Stimulated activated CD8-positive, alpha-beta memory T cell treated with anti-CD3 and anti-CD28 coated beads, Interleukin-15, amount 100 ng/mL, for 24 hours (primary cell): ENCODE results near the gene ZNF786.
"Not testable (repeated sequence)": the region's sequence is repeated elsewhere in the genome, so short reads cannot be mapped to it uniquely, and the experiment has no call there.

Experiments
- DNase-seq: peaks from one replicate; pipeline ENCODE4 v3.0.0-alpha.2; 2020; ENCODE audit warnings: low read depth

ZNF786 gene, protein sequence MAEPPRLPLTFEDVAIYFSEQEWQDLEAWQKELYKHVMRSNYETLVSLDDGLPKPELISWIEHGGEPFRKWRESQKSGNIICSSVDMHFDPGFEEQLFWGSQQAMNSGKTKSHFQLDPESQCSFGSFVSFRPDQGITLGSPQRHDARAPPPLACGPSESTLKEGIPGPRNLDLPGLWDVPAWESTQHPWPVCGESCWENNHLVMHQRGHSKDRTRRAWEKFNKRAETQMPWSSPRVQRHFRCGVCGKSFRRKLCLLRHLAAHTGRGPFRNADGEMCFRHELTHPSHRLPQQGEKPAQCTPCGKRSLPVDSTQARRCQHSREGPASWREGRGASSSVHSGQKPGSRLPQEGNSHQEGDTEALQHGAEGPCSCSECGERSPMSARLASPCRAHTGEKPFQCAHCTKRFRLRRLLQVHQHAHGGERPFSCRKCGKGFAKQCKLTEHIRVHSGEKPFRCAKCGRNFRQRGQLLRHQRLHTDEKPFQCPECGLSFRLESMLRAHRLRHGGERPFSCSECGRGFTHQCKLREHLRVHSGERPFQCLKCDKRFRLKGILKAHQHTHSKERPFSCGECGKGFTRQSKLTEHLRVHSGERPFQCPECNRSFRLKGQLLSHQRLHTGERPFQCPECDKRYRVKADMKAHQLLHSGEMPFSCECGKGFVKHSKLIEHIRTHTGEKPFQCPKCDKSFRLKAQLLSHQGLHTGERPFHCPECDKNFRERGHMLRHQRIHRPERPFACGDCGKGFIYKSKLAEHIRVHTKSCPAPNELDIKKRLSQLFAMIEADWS

DNA sequence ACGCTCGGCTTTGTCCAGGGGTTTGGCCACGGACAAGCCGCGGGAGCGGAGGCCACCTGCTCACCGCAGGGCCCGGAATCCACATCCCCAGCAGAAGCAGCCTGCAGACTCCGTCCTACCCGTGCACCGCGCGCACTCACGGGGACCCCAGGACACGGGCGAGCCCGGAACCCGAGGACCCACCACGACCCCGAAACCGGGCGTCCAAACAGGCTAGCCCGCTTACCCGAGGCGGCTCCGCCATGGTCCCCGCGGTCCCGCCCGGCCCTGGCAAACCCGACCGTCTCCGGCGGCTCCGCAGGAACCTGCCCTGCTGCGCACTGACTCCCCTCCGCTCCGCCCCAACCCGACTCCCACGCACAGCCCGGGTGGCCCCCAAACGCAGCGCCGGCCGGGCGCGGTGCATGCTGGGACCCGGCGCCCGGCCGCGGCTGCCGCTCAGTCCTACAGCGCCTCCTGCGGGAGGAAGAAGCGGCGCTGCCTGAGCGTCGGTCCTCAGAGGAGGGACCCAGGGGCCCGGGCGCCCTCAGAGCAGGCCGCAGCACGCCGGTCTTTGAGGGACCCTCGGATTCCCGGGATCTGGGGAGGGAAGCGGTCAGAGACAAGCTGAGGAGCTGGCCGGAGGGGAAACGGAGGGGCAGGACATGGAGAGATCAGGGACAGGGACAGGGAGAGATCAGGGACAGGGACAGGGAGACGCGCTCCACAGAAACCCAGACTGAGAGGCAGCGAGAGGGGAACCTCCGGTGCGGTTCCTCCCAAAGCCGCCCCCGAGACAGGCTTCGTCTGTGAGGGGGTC, at the start of gene ZNF786:
Gene ZNF786 (minus strand): TSS at position 322 of the 799 bp plus-strand sequence. CDS start 78 bp downstream, at position 244.
- peak; percentile 82 for DNase-seq

- no peak for DNase-seq
Measured at GRCh38 chr7:149136118-149136517, 45.6 kb upstream of the ZNF786 start.

GRCh38 chr7:149133028-149133710, 42.7 kb upstream of the ZNF786 start:
- no peak for DNase-seq

DNA sequence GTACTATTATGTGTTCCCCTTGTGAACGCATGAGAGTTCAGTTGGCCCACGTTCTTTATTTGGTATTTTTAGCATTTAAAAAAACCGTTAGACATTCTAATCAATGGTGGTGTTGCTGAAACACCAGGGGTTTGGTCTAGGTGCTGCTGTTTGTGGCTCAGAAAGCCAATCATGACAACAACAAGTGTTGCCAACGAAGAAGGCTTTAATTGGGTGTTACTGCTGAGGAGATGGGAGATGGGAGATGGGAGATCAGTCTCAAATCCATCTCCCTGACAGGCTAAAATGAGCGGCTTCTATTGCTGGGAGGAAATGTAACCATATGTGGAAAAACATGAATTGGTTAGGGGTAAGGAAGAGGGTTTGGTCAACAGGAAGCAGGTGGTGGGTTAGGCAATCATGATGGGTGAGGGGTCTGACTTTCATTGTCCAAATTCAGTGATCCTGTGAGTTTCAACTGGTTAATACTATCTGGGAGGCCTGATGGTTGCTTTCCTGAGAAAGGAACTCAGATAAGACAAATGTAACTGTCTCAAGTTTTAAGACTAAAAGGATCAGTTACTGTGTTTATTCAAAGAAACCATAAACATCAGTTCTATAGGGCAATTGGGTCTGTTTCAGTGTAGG, 40.2 kb upstream of the ZNF786 start:
- no peak for DNase-seq

GRCh38 chr7:149126662-149127266, 36.2 kb upstream of the ZNF786 start:
- DNase-seq, result peak; percentile 48

DNA sequence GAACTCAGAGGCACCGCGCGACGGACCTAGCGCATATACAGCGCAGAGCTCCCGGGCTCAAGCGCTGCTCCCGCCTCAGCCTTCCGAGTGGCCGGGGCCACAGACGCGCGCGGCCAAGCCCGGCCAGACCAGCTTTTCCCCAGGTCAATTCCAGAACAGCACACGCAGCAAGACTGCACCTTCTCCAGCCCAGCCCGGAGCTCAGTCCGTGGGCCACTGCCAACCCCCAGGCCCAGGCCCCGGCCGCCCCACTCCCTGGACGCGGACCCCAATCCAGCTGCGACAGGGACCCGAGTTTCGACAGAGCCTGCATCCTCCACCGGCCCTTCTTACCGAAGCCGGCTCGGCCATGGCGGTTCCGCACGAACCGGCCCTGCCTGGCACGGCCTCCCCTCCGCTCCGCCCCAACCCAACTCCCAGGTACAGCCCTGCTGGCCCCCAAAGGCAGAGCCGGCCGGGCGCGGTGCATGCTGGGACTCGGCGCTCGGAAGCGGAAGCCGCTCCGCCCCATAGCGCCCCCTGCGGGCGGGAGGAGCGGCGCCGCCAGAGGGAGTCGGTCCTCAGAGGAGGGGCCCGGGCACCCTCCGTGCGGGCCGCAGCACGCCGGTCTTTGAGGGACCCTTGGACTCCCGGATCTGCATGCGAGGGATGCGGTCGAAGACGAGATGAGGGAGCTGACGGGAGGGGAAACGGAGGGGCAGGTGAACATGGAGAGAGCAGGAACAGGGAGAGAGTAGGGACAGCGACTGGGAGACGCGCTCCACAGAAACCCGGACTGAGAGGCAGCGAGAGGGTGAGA, 35.5 kb upstream of the ZNF786 start, which contains the start of gene ZNF425:
Gene ZNF425 (minus strand): TSS at position 462 of the 799 bp plus-strand sequence. CDS start 111 bp downstream, at position 351.
- DNase-seq, result peak; percentile 96

DNA sequence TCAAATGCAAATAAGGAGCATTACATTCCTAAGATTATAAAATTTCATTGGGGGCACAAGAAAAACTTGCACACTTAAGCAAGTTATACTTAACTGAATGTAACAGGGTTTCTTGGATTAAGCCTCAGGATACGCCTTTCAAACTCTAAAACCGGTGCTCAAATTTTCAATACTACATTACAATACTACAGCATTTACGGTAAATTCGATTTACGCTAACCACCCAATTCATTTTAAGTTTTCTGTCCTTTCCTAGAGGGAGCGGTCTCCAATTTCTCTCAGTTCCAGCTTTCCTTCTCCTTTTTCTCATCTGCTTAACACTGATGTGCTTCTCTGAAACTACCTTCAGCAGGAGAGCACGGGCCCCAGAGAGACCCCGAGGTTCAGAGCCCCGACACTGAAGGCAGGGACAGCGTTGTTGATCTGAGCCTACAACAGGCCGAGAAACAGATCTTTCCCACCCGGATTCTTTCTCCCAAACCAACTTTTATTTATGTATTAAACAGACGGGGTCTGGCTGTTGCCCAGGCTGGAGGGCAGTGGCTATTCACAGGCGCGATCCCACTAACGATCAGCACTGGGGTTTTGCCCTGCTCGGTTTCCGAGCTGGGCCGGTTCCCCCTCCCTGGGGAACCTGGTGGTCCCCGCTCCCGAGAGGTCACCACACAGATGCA, 34.8 kb upstream of the ZNF786 start:
- DNase-seq, result no peak

DNA sequence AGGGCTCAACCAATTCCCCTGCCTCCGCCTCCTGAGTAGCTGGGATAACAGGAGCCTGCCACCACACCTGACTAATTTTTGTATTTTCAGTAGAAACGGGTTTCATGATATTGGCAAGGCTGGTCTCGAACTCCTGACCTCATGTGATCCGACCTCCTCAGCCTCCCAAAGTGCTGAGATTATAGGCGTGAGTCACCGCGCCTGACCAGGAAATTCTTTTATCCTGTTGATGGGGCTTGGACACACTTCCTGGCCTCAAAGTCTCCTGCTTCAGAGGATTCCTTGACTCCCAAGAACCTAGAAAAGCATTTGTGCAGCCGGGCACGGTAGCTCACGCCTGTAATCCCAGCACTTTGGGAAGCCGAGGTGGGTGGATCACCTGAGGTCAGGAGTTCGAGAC, 19.5 kb upstream of the ZNF786 start:
- no peak for DNase-seq

- no peak for DNase-seq
Measured at GRCh38 chr7:149104749-149105148, 14.2 kb upstream of the ZNF786 start.

DNA sequence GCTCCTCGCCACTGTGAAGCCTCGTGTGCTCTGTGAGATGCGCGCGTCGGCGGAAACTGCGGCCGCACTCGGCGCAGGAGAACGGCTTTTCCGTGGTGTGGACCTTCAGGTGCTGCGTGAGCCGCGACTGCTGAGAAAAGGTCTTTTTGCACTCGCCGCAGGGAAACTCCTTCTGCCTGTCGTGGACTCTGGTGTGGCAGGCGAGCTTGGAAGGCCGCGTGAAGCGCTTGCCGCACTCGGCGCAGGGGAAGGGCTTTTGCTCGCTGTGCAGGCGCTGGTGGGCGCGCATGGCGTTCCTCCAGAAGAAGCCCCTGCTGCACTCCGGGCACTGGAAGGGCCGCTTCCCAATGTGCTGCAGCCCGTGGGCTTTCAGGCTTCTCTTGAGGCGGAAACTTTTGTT, 13.7 kb upstream of the ZNF786 start:
- no peak for DNase-seq

- DNase-seq, result no peak
Measured at GRCh38 chr7:149103424-149103823, 12.9 kb upstream of the ZNF786 start.

DNA sequence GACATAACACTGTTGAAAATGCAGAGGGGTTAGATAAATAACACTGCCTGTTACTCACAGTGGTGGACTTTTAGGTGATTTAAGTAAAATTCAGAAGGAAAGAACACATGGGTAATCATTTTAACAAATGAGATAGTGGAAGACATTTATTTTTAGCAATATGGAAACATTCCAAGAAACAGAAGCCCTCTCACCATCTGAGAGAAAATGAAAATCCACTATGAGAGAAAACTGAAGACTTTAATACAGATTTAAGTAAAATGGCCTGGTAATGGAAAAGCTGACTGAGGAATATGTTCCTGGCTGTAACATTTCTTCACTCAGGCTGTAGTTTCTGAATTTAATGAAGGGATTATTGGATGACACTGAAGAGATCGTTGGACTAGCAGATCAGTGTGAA, 12.1 kb upstream of the ZNF786 start:
- no peak for DNase-seq

DNA sequence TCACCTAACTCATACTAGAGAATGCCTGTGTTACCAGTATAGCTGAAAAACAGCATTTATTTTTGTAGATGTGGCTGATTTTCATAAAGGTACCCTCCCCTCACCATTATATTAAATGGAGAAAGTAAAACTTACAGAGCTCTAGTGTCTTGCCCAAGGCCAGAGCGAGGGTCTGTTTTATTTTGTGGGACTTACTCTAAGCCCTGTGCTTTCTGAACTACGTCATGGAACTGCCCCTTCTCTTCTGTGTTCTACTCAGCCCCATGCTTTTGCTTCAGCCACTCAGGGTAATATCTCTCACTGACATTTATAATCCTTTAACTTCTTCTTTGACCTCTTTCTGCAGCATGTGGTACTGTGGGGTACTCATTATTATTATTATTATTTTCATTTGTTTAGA, 10.3 kb upstream of the ZNF786 start:
- DNase-seq, result no peak

DNA sequence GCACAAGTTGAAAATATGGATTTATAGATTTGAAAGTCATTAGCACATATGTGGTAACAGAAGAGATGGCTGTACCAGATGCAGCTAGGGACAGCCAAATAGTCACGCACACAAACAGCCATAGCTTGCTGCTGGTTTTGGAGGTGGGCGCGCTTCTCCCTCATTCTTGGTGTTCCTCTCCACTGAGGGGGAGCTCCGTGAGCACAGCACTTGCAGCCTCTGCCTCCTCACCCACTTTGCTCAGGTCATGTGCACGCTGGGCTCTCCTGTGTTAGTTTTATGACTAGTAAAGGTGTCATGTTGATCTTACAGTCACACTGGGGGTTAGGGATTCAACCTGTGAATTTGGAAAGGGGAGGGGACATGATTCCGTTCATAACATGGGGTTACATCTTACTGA, 8.5 kb upstream of the ZNF786 start:
- DNase-seq, result no peak

GRCh38 chr7:149097088-149097487, 6.6 kb upstream of the ZNF786 start:
- DNase-seq, result no peak

GRCh38 chr7:149093228-149093627, 2.7 kb upstream of the ZNF786 start:
- no peak for DNase-seq

GRCh38 chr7:149092244-149092643, 1.7 kb upstream of the ZNF786 start:
- not testable (repeated sequence) for DNase-seq

DNA sequence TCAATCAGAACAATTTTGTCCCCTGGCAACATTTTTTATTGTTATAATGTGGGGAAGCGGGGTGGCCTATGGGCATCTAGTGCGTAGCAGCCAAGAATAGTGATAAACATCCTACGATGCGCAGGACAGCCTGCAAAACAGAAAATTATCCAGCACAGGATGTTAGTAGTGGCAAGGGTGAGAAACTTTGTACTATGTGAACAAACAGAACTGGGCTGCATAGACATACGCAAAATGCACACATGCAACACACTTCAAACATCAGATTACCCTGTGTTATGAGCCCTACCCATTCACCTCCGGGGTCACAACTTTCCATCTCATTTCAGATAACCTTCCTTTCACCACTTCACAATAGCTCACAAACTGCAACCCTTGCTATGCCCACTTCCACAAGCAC, 3.1 kb downstream of the ZNF786 start:
- DNase-seq, result no peak

DNA sequence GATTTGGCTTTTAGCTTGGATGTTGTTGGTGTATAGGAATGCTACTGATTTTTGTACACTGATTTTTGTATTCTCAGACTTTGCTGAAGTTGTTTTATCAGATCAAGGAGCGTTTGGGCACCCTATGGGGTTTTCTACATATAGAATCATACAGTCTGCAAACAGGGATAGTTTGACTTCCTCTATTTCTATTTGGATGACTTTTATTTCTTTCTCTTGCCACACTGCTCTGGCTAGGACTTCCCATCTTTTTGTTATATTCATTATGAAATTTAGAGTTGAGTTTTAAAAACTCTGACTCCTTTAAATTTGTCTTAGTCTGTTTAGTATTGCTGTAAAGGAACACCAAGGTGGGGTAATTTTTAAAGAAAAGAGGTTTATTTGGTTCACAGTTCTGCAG, 4.7 kb downstream of the ZNF786 start:
- DNase-seq, result no peak
